ENCODE results near the gene CIT. TPM values are rescaled to one million over a fixed set of nuclear protein-coding genes. Genes with fewer than 3 reads are reported as not detected.

CIT gene
- total RNA-seq, 2 experiments from 2014 or later, result 1.3 to 1.9 TPM

DNA sequence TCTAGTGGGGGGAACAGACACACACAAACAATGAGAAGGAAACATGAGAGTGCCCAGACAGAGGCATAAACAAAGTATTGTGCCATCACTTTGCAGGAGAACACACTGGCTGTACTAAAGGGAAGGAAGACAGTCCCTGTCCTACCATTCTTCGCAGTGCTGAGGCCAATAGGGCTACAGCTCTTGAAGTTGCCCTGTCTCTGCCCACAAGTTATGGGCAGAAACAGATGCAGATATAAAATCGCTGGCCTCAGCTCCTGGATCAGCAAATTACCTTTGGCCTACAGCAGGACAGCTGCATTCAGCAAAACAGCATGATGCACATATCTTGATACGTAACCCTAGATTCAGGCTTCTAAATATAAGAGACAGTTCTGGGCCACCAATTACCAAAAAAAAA lies 232.2 kb downstream of the CIT start:
- Histone ChIP-seq H3K27me3 (ENCODE audit: control insufficient read depth in 1 of 2, insufficient read depth in 2 of 2, low read length in 2 of 2) (peaks cover 0 to 3% of the 10 kb centered on the region in 2 experiments), H3K4me1 (ENCODE audit: insufficient read depth, low read length) (no peaks in the 10 kb centered on the region), H3K36me3 (ENCODE audit: insufficient read depth, low read length) (no peaks in the 10 kb centered on the region), H3K9me3 (ENCODE audit: control insufficient read depth in 1 of 2, insufficient read depth in 1 of 2, low read length in 2 of 2) (no peaks in the 10 kb centered on the region), H3K27ac (ENCODE audit: low read depth in 1 of 2, low read length in 2 of 2) (no peak overlapping the region), H3K4me3 (ENCODE audit: low read length) (no peak overlapping the region)
- ATAC-seq (ENCODE audit: poor library complexity) (no peak), DNase-seq (no peak)
- CTCF ChIA-PET, result no interaction called here
- H3K36me3 Mint-ChIP-seq (ENCODE audit: low read depth), result no peaks in the 10 kb centered on the region
- no peak overlapping the region for H3K4me3 Mint-ChIP-seq
- H3K4me1 Mint-ChIP-seq (ENCODE audit: low read depth), result no peaks in the 10 kb centered on the region
- no peaks in the 10 kb centered on the region for H3K9me3 Mint-ChIP-seq
- H3K27me3 Mint-ChIP-seq, result peaks cover 24% of the 10 kb centered on the region
- intact Hi-C loops (cut with DNase I, micrococcal nuclease), result no loop called here
- POLR2A ChIA-PET, result no interaction called here
- H3K27ac Mint-ChIP-seq, result no peak overlapping the region
- TF ChIP-seq, protein P1, sequence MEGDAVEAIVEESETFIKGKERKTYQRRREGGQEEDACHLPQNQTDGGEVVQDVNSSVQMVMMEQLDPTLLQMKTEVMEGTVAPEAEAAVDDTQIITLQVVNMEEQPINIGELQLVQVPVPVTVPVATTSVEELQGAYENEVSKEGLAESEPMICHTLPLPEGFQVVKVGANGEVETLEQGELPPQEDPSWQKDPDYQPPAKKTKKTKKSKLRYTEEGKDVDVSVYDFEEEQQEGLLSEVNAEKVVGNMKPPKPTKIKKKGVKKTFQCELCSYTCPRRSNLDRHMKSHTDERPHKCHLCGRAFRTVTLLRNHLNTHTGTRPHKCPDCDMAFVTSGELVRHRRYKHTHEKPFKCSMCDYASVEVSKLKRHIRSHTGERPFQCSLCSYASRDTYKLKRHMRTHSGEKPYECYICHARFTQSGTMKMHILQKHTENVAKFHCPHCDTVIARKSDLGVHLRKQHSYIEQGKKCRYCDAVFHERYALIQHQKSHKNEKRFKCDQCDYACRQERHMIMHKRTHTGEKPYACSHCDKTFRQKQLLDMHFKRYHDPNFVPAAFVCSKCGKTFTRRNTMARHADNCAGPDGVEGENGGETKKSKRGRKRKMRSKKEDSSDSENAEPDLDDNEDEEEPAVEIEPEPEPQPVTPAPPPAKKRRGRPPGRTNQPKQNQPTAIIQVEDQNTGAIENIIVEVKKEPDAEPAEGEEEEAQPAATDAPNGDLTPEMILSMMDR (IDR thresholded peaks at IDR 0.05), result no peak

DNA sequence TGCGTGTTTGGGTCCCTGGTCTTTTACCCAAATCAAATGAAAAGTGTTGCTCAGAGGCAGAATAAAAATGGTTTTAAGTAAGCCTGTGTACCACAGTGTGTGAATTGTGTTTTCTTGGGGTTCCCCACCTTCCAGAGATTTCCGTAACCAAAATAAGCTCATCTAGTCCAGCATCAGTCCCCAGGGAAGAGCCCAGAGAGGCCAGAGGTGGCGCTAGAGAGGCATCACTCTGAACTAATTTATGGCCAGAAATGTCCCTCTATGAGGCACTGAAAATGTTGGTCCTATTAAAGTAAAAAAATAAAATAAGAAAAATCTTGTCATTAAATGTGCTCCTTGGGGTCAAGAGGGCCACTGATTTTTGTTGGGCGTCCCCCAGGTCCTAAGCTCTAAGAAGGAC lies 234.1 kb downstream of the CIT start:
- H3K4me3 Mint-ChIP-seq, result no peak overlapping the region
- intact Hi-C loops (cut with DNase I, micrococcal nuclease), result no loop called here
- CTCF ChIA-PET, result interaction anchor here (1.0 kb wide), 1 partner anchor 25 kb away, joined by 3 read pairs; the partner anchor contains the start of gene PRKAB1
- no peak overlapping the region for H3K27ac ChIP-seq (ENCODE audit: low read depth in 1 of 2, low read length in 2 of 2)
- ATAC-seq (ENCODE audit: poor library complexity), result no peak
- peaks cover 0 to 3% of the 10 kb centered on the region in 2 experiments for H3K27me3 ChIP-seq (ENCODE audit: control insufficient read depth in 1 of 2, insufficient read depth in 2 of 2, low read length in 2 of 2)
- no peaks in the 10 kb centered on the region for H3K9me3 Mint-ChIP-seq
- peaks cover 32% of the 10 kb centered on the region for H3K27me3 Mint-ChIP-seq
- no peaks in the 10 kb centered on the region for H3K4me1 Mint-ChIP-seq (ENCODE audit: low read depth)
- H3K27ac Mint-ChIP-seq, result no peak overlapping the region
- no peaks in the 10 kb centered on the region for H3K36me3 ChIP-seq (ENCODE audit: insufficient read depth, low read length)
- no peak overlapping the region for H3K4me3 ChIP-seq (ENCODE audit: low read length)
- POLR2A ChIA-PET, result no interaction called here
- no peaks in the 10 kb centered on the region for H3K4me1 ChIP-seq (ENCODE audit: insufficient read depth, low read length)
- no peaks in the 10 kb centered on the region for H3K36me3 Mint-ChIP-seq (ENCODE audit: low read depth)
- TF ChIP-seq, protein P1 (IDR thresholded peaks at IDR 0.05), result no peak
- DNase-seq, result no peak
- H3K9me3 ChIP-seq (ENCODE audit: control insufficient read depth in 1 of 2, insufficient read depth in 1 of 2, low read length in 2 of 2), result no peaks in the 10 kb centered on the region

Small RNA genes lying within 50 kb of the gene (microRNA-seq; reads per million reads assigned to microRNA genes)
- not detected for gene MIR1178 (ENCODE audit: borderline microRNAs expressed, borderline replicate concordance)

Other genes starting within 250 kb of the CIT start
- gene PRKAB1, start 209.2 kb downstream of the CIT start, total RNA-seq, result 10 to 100 TPM; 18.6 to 24.2 TPM
- 100 to 1,000 TPM; 143 to 146 TPM for gene BICDL1, start 111.9 kb upstream of the CIT start, total RNA-seq
- gene RAB35, start 239.4 kb upstream of the CIT start, total RNA-seq, result 10 to 100 TPM; 49.7 to 53.8 TPM

All from CD4-positive, alpha-beta T cell (primary cell).